IPS-18c (cell line): ENCODE results near the gene SATB2.

Experiments
- H3K4me3 ChIP-seq: 2 replicates; pipeline ENCODE4 v1.7.0; 2013; ENCODE audit warnings: low read depth, mild to moderate bottlenecking, low read length, moderate library complexity; ENCODE audit not compliant: insufficient read depth
- H3K9me3 ChIP-seq: one replicate; pipeline ENCODE4 v1.6.1; 2013; ENCODE audit warnings: mild to moderate bottlenecking, low read length, moderate library complexity; ENCODE audit not compliant: control insufficient read depth, insufficient read depth

Gene SATB2

GRCh38 chr2:199458806-199459285 is 1.1 kb upstream of the SATB2 start:
- Histone ChIP-seq H3K4me3 (peak overlapping the region; percentile 85), H3K9me3 (no peaks in the 10 kb centered on the region)

- Histone ChIP-seq H3K4me3 (peak overlapping the region; percentile 85), H3K9me3 (no peaks in the 10 kb centered on the region)
Observed at GRCh38 chr2:199458009-199458805, 468 bp upstream of the SATB2 start.

- Histone ChIP-seq H3K4me3 (peak overlapping the region; percentile 62), H3K9me3 (no peaks in the 10 kb centered on the region)
Observed at GRCh38 chr2:199456383-199457146, 1.2 kb downstream of the SATB2 start.

- Histone ChIP-seq H3K4me3 (peak overlapping the region; percentile 62), H3K9me3 (no peaks in the 10 kb centered on the region)
Observed at GRCh38 chr2:199455545-199456382, 2.0 kb downstream of the SATB2 start.

DNA sequence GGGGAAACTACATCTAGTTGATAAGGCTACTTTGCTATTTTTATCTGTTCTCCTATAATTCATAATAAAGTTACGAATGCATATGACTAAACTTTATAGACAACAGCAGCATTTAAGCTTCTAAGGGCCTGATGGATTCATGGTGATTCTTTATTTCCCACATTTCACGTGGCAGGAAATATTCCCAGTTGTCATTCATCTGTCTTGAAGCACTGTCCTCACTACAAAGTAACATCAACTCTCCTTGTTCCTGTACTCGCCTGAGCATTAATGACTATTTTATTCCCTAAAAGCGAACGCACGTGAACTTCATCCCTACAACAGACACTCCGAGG is 2.6 kb downstream of the SATB2 start:
- H3K4me3 ChIP-seq = peak overlapping the region; percentile 62
- no peaks in the 10 kb centered on the region for H3K9me3 ChIP-seq

DNA sequence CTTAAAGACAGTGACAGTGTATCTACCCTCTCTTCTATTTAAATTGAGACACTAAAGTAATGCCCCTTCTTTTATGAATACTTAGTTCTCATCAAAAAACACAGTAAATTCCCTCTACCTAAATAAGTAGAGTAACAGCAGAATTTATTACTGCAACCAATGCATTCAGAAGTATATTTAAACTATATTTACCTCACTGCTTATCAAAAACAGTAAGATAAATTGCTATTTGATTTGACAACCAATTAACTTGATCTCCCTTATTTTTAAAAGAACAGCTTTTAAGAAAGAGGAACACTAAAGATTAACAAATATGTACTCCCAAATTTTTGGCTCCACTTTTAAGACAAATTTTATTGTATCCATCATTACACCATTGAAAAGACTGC is 4.8 kb downstream of the SATB2 start:
- no peak overlapping the region for H3K4me3 ChIP-seq
- H3K9me3 ChIP-seq = no peaks in the 10 kb centered on the region

- no peak overlapping the region for H3K4me3 ChIP-seq
- H3K9me3 ChIP-seq = no peaks in the 10 kb centered on the region
Observed at GRCh38 chr2:199452260-199452990, 5.3 kb downstream of the SATB2 start.

- no peak overlapping the region for H3K4me3 ChIP-seq
Observed at GRCh38 chr2:199449956-199450355, 7.8 kb downstream of the SATB2 start.

GRCh38 chr2:199449455-199449854 is 8.3 kb downstream of the SATB2 start:
- Histone ChIP-seq H3K9me3 (no peaks in the 10 kb centered on the region), H3K4me3 (no peak overlapping the region)

More at GRCh38 chr2:199449956-199450355, 7.8 kb downstream of the SATB2 start:
- H3K9me3 ChIP-seq = no peaks in the 10 kb centered on the region

DNA sequence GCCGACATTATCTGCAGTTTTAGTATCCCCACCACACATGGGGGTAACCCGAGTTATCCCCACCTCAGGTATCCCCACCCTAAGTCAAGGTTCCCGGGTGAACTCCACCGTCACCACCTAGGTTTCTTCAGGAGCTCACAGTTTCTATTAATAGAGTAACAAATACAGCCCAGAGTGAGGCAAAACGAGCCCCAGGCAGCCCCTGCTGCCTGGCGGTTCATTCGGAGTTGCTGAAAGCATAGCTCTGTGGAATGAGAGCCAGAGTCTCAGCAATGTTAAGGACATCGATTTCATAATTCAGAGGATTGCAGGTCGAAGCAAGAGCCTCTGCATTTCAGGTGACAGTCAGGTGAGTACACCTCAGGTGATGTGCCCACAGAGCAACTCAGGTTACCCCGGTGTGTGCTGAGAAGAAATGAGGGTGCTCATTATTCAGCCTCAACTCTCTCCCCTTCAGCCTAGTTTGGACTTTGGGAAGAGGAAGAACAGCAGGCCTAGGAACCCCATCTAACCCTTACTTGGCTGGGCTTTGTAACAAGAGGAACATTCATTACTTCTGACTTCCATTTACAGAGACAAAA is 10.7 kb downstream of the SATB2 start:
- no peak overlapping the region for H3K4me3 ChIP-seq
- H3K9me3 ChIP-seq = no peaks in the 10 kb centered on the region

- Histone ChIP-seq H3K9me3 (no peaks in the 10 kb centered on the region), H3K4me3 (no peak overlapping the region)
Observed at GRCh38 chr2:199444749-199445148, 13.0 kb downstream of the SATB2 start.

- H3K9me3 ChIP-seq = no peaks in the 10 kb centered on the region
- no peak overlapping the region for H3K4me3 ChIP-seq
Observed at GRCh38 chr2:199443589-199444130, 14.1 kb downstream of the SATB2 start.

DNA sequence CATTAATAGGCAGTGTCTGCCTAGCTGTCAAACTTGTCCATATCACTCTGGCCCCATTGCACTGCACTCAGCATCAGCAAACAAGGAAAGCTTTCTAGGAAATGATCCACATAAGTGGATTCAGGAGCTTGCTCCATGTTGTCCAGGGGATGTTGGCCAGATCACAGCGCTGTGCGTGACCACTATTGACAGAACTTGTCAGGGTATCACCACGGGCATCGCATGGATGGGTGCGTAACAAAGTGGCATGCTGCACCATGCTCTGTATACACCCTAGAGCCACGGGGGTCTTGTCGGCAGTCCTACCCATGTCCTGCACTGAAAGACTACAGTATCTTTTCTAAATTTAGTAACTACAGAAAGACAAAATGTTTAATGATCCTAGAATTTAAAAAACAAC is 15.6 kb downstream of the SATB2 start:
- H3K4me3 ChIP-seq = no peak overlapping the region
- no peaks in the 10 kb centered on the region for H3K9me3 ChIP-seq

DNA sequence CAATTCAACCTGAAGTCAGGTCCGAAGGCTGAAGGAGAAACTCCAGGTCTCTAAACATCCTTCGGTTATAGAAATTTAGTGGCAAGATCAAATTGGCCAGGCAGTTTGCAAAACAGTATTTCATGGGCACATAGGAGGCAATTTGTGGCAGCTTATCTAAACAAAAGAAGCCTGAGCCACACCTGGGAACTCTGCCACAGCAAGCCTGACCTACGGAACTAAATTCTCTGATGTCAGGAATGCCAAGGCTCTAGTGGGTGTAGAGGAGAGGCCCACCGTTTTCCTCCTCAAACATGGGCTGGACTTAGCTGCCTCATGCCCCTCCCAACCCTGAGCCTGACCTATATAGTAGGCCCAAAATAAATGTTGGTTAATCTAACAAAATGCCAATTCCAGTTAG is 16.0 kb downstream of the SATB2 start:
- H3K9me3 ChIP-seq = no peaks in the 10 kb centered on the region
- no peak overlapping the region for H3K4me3 ChIP-seq

- Histone ChIP-seq H3K4me3 (no peak overlapping the region), H3K9me3 (no peaks in the 10 kb centered on the region)
Observed at GRCh38 chr2:199440118-199440517, 17.6 kb downstream of the SATB2 start.

DNA sequence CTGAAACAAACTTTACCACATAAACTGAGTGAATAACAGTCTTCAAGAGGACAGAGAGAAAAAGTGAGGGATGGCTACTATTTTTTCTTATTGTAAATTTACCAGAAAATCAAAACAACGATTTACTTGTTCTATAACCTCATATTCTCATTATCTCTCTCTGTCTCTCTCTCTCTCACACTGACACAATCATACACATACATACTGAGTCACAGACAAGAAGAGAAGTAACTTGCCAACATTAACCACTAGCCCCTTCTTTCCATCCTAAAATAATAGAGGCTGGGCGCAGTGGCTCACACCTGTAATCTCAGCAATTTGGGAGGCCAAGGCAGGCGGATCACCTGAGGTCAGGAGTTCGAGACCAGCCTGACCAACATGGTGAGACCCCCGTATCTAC is 18.2 kb downstream of the SATB2 start:
- Histone ChIP-seq H3K4me3 (no peak overlapping the region), H3K9me3 (no peaks in the 10 kb centered on the region)
